ENCODE measurements around the gene JADE1. TPM values are rescaled to one million over a fixed set of nuclear protein-coding genes. Genes with fewer than 3 reads are reported as not detected.

The JADE1 gene
- total and polyA plus RNA-seq, 9 of the 15 experiments (the other 6 are each of a cell fraction or from before 2014, with no cell fraction given) = 8.3 to 37.9 (median 24.4) TPM

DNA sequence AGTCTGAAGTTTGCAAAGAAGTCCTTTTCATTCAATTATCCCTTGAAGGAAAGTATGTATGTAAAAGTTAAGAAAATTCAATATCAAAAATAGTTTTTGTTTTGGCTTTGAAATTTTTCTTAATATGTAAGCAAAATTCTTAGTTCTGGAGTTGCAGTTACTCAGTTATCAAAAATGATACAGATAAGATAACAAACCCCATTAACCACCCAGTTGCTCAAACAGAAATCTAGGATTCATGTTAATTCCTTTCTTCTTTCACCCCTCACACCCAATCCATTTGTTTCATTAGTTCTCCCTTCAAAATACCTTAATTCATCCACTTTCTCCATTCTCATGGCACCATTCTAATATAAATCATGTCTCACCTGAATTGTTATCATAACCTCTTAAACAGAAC, 40.5 kb upstream of the JADE1 start:
- intact Hi-C loops (cut with micrococcal nuclease) (no loop called here), in situ Hi-C loops (cut with MboI) (no loop called here)
- Histone ChIP-seq H3K4me3 (no peak overlapping the region), H3K27ac (ENCODE audit: extremely low read depth, low read depth, low read length) (no peak overlapping the region), H3K79me2 (ENCODE audit: control insufficient read depth, insufficient read depth, low read length) (no peaks in the 10 kb centered on the region), H3K36me3 (ENCODE audit: control insufficient read depth, insufficient read depth, low read length) (no peaks in the 10 kb centered on the region), H3K9me3 (replicated peaks; ENCODE audit: control insufficient read depth, insufficient read depth, low read depth, low read length) (no peaks in the 10 kb centered on the region), H2AFZ (ENCODE audit: low read depth, low read length) (no peak overlapping the region), H3K9ac (ENCODE audit: insufficient read depth in 1 of 2, low read depth in 2 of 2, low read length in 2 of 2) (no peak overlapping the region), H3K9me1 (ENCODE audit: control insufficient read depth, insufficient read depth, low read length) (no peaks in the 10 kb centered on the region), H3K27me3 (ENCODE audit: control insufficient read depth in 2 of 2, insufficient read depth in 2 of 2, low read length in 2 of 2) (no peaks in the 10 kb centered on the region), H3K4me2 (ENCODE audit: insufficient read depth, low read length) (no peak overlapping the region), H3K4me1 (replicated peaks in 1 of 2; ENCODE audit: control insufficient read depth in 2 of 2, insufficient read depth in 2 of 2, low read length in 2 of 2) (peaks cover 0 to 7% of the 10 kb centered on the region in 2 experiments; a peak in 4 of 5 replicates), H4K20me1 (replicated peaks; ENCODE audit: control insufficient read depth, insufficient read depth, low read length) (no peaks in the 10 kb centered on the region; the same call in 1 of the 2 replicates)
- FAIRE-seq (no peak), DNase-seq (ENCODE audit: extremely low read depth in 1 of 4, low spot score in 3 of 4) (no peak), ATAC-seq (no peak)
- BruUV-seq (replicated peaks) = no TSS peak
- ChIA-PET POLR2A (interaction anchor here (0.8 kb wide), 1 partner anchor 11 kb away, joined by 3 read pairs; no protein-coding TSS in a partner anchor), CTCF (ENCODE audit: low intra/inter-chr PET ratio) (no interaction called here)
- TF ChIP-seq MED1 (CRISPR knock-in tag; IDR thresholded peaks at IDR 0.05; ENCODE audit: borderline replicate concordance) (no peak), ZNF512 (tag; IDR thresholded peaks at IDR 0.05) (0 out of 2 replicates have a peak, but pooled peaks have one; percentile 17)

DNA sequence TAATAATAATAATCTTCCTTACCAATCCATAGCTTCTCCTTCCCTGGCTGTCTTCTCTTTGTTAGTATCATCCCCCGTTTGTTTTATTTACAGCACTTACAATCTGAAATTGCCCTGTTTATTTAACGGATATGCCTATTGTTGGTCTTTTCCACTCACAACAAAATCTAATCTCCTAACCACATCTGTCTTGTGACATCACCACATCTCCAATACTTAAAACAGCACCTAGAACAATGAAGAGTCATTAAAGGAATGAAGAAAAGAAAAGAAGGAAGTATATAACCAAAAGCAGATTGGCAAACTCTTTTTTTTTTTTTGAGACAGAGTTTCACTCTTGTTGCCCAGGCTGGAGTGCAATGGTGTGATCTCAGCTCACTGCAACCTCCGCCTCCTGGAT, 38.7 kb upstream of the JADE1 start:
- WGBS (ENCODE audit: insufficient coverage, low coverage, missing lambda C conversion rate) = 15% methylated on average over 2 of the region's 3 CpGs
- in situ Hi-C loops (cut with MboI) = no loop called here
- TF ChIP-seq NFE2L1 (tag; IDR thresholded peaks at IDR 0.05; ENCODE audit: borderline replicate concordance, low read depth) = no peak
- peak; percentile 15; the same call in 1 of the 2 replicates for TF ChIP-seq JUND (IDR thresholded peaks at IDR 0.05; ENCODE audit: borderline replicate concordance, low read depth, low read length)
- no peak for TF ChIP-seq JUND (tag; IDR thresholded peaks at IDR 0.05; ENCODE audit: borderline replicate concordance, low read depth, low read length)
- TF ChIP-seq NCOA6 (IDR thresholded peaks at IDR 0.05) = no peak
- peak; percentile 93 for TF ChIP-seq SOX6 (IDR thresholded peaks at IDR 0.05)
- no peak for TF ChIP-seq HDAC6 (IDR thresholded peaks at IDR 0.05; ENCODE audit: low read depth, low read length)
- TF ChIP-seq, protein P1, sequence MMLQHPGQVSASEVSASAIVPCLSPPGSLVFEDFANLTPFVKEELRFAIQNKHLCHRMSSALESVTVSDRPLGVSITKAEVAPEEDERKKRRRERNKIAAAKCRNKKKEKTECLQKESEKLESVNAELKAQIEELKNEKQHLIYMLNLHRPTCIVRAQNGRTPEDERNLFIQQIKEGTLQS (IDR thresholded peaks at IDR 0.05) = peak; percentile 27; the same call in 1 of the 2 replicates
- TF ChIP-seq, protein P1 (CRISPR knock-in tag; conservative IDR thresholded peaks at IDR 0.05) = no peak
- TF ChIP-seq ZNF589 (CRISPR knock-in tag; IDR thresholded peaks at IDR 0.05; ENCODE audit: low read depth) = no peak
- no peak for TF ChIP-seq NCOA4 (IDR thresholded peaks at IDR 0.05; ENCODE audit: partially characterized antibody)
- no peak for TF ChIP-seq FOXJ3 (CRISPR knock-in tag; IDR thresholded peaks at IDR 0.05)
- TF ChIP-seq ARID1B (IDR thresholded peaks at IDR 0.05) = peak; percentile 35; the same call in 1 of the 2 replicates
- TF ChIP-seq MCM3 (IDR thresholded peaks at IDR 0.05) = no peak
- TF ChIP-seq NR2F6 (CRISPR knock-in tag; IDR thresholded peaks at IDR 0.05) = no peak
- no peak for TF ChIP-seq ZNF717 (CRISPR knock-in tag; IDR thresholded peaks at IDR 0.05)
- H3K27me3 ChIP-seq (ENCODE audit: control insufficient read depth in 2 of 2, insufficient read depth in 2 of 2, low read length in 2 of 2) = no peaks in the 10 kb centered on the region
- FAIRE-seq (no peak), DNase-seq (ENCODE audit: extremely low read depth in 1 of 4, low spot score in 3 of 4) (no peak), ATAC-seq (no peak)
- no peaks in the 10 kb centered on the region; the same call in 1 of the 2 replicates for H4K20me1 ChIP-seq (replicated peaks; ENCODE audit: control insufficient read depth, insufficient read depth, low read length)
- no peaks in the 10 kb centered on the region for H3K36me3 ChIP-seq (ENCODE audit: control insufficient read depth, insufficient read depth, low read length)
- H2AFZ ChIP-seq (ENCODE audit: low read depth, low read length) = no peak overlapping the region
- H3K9me3 ChIP-seq (replicated peaks; ENCODE audit: control insufficient read depth, insufficient read depth, low read depth, low read length) = no peaks in the 10 kb centered on the region
- no peaks in the 10 kb centered on the region for H3K9me1 ChIP-seq (ENCODE audit: control insufficient read depth, insufficient read depth, low read length)
- peaks cover 0 to 7% of the 10 kb centered on the region in 2 experiments; a peak in 4 of 5 replicates for H3K4me1 ChIP-seq (replicated peaks in 1 of 2; ENCODE audit: control insufficient read depth in 2 of 2, insufficient read depth in 2 of 2, low read length in 2 of 2)
- no peak overlapping the region for H3K9ac ChIP-seq (ENCODE audit: insufficient read depth in 1 of 2, low read depth in 2 of 2, low read length in 2 of 2)
- H3K4me3 ChIP-seq = no peak overlapping the region
- no TSS peak for BruUV-seq (replicated peaks)
- no peak overlapping the region for H3K27ac ChIP-seq (ENCODE audit: extremely low read depth, low read depth, low read length)
- no peak overlapping the region for H3K4me2 ChIP-seq (ENCODE audit: insufficient read depth, low read length)
- intact Hi-C loops (cut with micrococcal nuclease) = no loop called here
- CTCF ChIA-PET (ENCODE audit: low intra/inter-chr PET ratio) = no interaction called here
- no peaks in the 10 kb centered on the region for H3K79me2 ChIP-seq (ENCODE audit: control insufficient read depth, insufficient read depth, low read length)
- POLR2A ChIA-PET = no interaction called here

Data from K562 (cell line).